ENCODE results near the gene TIMM29. TPM values are rescaled to one million over a fixed set of nuclear protein-coding genes. Genes with fewer than 3 reads are reported as not detected.

TIMM29 gene
- total and polyA plus RNA-seq, 2 of the 13 experiments (the other 11 are each of a cell fraction or from before 2014, with no cell fraction given): 7.1 to 33.8 TPM

DNA sequence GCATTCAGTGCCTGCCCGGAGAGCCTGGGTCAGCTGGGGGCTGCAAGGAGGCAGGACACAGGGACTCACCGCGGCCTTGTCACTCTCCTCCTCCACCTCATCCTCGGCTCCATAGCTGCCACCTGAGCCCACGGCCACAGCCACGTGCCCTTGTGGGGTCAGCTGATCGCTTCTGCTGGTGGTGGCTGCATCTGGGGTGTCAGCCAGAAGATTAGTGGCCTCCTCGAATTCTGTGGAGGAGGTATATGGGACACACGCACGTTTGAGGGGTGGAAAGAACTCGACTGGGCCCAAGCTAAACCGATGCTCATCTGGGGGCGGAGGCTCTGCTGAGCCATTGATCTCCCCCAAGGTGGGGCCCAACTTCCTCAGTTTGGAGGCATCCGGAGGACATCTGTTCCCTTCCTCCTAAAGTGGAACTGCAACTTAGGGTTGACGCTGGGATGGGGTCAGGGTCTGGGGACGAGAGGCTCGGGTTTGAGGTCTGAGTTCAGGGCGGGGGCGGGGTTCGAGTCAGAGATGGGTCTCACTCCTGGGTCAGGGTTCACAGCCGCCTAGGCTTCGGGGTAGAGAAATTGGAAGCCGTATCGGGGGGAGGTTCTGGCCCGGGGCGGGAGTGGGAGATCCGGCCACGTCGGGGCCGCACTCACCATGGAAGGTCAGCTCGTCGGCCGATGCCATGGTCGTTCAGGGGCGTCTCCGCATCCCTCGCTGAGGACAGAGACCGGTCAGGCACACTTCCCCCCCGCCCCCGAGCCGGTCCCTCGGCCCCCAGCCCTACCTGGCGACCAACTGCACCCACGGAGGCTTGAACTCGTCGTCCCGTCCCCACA lies 665 bp upstream of the TIMM29 start:
- H3K4me3 ChIP-seq (replicated peaks in 1 of 3; ENCODE audit: insufficient read depth in 1 of 3, low read depth in 2 of 3, low read length in 3 of 3): peak overlapping the region; percentile 90 to 99 (median 96)
- DNase-seq (ENCODE audit: low spot score) (no peak), FAIRE-seq (no peak), ATAC-seq (peak; percentile 50)
- ChIA-PET POLR2A (interaction anchor here (0.6 to 1.3 kb wide), 3 partner anchors 9 to 59 kb away, joined by 3 read pairs; no protein-coding TSS in a partner anchor), CTCF (ENCODE audit: low intra/inter-chr PET ratio, low total read pairs) (no interaction called here)
- intact Hi-C loops (cut with micrococcal nuclease; ENCODE audit: unreplicated experiment): loop anchor here (10.0 kb wide), 1 partner anchor 53 kb away; the partner anchor contains the start of gene CARM1
- H3K4me2 ChIP-seq (ENCODE audit: low read depth, low read length): peak overlapping the region; percentile 77
- peaks cover 24% of the 10 kb centered on the region for H3K4me1 ChIP-seq (ENCODE audit: insufficient read depth, low read length)
- no peaks in the 10 kb centered on the region; a peak in 1 of 5 replicates for H3K27me3 ChIP-seq (ENCODE audit: control insufficient read depth in 1 of 2, insufficient read depth in 2 of 2, low read length in 2 of 2)
- in situ Hi-C loops (cut with HindIII; ENCODE audit: extremely low pct_ligation_motif_present, low pct_unique_long_range_greater_than_20kb): no loop called here
- WGBS (ENCODE audit: low lambda C conversion rate): 0% methylated on average over 1 of the region's 47 CpGs
- TSS peak; percentile 63 for BruUV-seq (replicated peaks)
- no peak overlapping the region for H2AFZ ChIP-seq (ENCODE audit: low read length)
- peak overlapping the region; percentile 83 for H3K27ac ChIP-seq (ENCODE audit: extremely low read length, insufficient read depth, low read length)
- H3K79me2 ChIP-seq (ENCODE audit: insufficient read depth, low read length): peaks cover 31% of the 10 kb centered on the region
- peaks cover 11 to 17% of the 10 kb centered on the region in 2 experiments; a peak in 4 of 5 replicates for H3K36me3 ChIP-seq (replicated peaks in 1 of 2; ENCODE audit: control insufficient read depth in 1 of 2, insufficient read depth in 2 of 2, low read length in 2 of 2)
- no peaks in the 10 kb centered on the region for H3K9me3 ChIP-seq (ENCODE audit: low read length)
- no peaks in the 10 kb centered on the region for H4K20me1 ChIP-seq (ENCODE audit: insufficient read depth, low read length)
- peak overlapping the region; percentile 93 for H3K9ac ChIP-seq (ENCODE audit: insufficient read depth, low read depth, low read length)
- TF ChIP-seq KDM1A (CRISPR knock-in tag; IDR thresholded peaks at IDR 0.05): no peak
- TF ChIP-seq MYC (CRISPR knock-in tag; IDR thresholded peaks at IDR 0.05; ENCODE audit: borderline replicate concordance): no peak
- no peak for TF ChIP-seq HNF4A (CRISPR knock-in tag; IDR thresholded peaks at IDR 0.05)
- TF ChIP-seq RCOR2 (CRISPR knock-in tag; IDR thresholded peaks at IDR 0.05): no peak
- no peak for TF ChIP-seq FOXM1 (CRISPR knock-in tag; IDR thresholded peaks at IDR 0.05)
- TF ChIP-seq, protein P1, sequence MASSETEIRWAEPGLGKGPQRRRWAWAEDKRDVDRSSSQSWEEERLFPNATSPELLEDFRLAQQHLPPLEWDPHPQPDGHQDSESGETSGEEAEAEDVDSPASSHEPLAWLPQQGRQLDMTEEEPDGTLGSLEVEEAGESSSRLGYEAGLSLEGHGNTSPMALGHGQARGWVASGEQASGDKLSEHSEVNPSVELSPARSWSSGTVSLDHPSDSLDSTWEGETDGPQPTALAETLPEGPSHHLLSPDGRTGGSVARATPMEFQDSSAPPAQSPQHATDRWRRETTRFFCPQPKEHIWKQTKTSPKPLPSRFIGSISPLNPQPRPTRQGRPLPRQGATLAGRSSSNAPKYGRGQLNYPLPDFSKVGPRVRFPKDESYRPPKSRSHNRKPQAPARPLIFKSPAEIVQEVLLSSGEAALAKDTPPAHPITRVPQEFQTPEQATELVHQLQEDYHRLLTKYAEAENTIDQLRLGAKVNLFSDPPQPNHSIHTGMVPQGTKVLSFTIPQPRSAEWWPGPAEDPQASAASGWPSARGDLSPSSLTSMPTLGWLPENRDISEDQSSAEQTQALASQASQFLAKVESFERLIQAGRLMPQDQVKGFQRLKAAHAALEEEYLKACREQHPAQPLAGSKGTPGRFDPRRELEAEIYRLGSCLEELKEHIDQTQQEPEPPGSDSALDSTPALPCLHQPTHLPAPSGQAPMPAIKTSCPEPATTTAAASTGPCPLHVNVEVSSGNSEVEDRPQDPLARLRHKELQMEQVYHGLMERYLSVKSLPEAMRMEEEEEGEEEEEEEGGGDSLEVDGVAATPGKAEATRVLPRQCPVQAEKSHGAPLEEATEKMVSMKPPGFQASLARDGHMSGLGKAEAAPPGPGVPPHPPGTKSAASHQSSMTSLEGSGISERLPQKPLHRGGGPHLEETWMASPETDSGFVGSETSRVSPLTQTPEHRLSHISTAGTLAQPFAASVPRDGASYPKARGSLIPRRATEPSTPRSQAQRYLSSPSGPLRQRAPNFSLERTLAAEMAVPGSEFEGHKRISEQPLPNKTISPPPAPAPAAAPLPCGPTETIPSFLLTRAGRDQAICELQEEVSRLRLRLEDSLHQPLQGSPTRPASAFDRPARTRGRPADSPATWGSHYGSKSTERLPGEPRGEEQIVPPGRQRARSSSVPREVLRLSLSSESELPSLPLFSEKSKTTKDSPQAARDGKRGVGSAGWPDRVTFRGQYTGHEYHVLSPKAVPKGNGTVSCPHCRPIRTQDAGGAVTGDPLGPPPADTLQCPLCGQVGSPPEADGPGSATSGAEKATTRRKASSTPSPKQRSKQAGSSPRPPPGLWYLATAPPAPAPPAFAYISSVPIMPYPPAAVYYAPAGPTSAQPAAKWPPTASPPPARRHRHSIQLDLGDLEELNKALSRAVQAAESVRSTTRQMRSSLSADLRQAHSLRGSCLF (CRISPR knock-in tag; IDR thresholded peaks at IDR 0.05; ENCODE audit: borderline replicate concordance): no peak
- no peak for TF ChIP-seq CC2D1A (CRISPR knock-in tag; IDR thresholded peaks at IDR 0.05)
- no peak for TF ChIP-seq PCBP1 (IDR thresholded peaks at IDR 0.05; ENCODE audit: borderline replicate concordance, low read depth, low read length)
- TF ChIP-seq MAFK (conservative IDR thresholded peaks at IDR 0.05 in 1 of 2, IDR thresholded peaks at IDR 0.05 in 1 of 2; ENCODE audit: low read length in 2 of 2): no peak
- TF ChIP-seq HMGA1 (CRISPR knock-in tag; conservative IDR thresholded peaks at IDR 0.05): no peak
- no peak for TF ChIP-seq NR1H2 (CRISPR knock-in tag; IDR thresholded peaks at IDR 0.05; ENCODE audit: borderline replicate concordance, low read depth)
- TF ChIP-seq, protein P2, sequence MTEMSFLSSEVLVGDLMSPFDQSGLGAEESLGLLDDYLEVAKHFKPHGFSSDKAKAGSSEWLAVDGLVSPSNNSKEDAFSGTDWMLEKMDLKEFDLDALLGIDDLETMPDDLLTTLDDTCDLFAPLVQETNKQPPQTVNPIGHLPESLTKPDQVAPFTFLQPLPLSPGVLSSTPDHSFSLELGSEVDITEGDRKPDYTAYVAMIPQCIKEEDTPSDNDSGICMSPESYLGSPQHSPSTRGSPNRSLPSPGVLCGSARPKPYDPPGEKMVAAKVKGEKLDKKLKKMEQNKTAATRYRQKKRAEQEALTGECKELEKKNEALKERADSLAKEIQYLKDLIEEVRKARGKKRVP (CRISPR knock-in tag; IDR thresholded peaks at IDR 0.05): no peak
- TF ChIP-seq FOSL2 (CRISPR knock-in tag; IDR thresholded peaks at IDR 0.05): no peak
- TF ChIP-seq KMT2A (CRISPR knock-in tag; IDR thresholded peaks at IDR 0.05): no peak
- TF ChIP-seq, protein P3, sequence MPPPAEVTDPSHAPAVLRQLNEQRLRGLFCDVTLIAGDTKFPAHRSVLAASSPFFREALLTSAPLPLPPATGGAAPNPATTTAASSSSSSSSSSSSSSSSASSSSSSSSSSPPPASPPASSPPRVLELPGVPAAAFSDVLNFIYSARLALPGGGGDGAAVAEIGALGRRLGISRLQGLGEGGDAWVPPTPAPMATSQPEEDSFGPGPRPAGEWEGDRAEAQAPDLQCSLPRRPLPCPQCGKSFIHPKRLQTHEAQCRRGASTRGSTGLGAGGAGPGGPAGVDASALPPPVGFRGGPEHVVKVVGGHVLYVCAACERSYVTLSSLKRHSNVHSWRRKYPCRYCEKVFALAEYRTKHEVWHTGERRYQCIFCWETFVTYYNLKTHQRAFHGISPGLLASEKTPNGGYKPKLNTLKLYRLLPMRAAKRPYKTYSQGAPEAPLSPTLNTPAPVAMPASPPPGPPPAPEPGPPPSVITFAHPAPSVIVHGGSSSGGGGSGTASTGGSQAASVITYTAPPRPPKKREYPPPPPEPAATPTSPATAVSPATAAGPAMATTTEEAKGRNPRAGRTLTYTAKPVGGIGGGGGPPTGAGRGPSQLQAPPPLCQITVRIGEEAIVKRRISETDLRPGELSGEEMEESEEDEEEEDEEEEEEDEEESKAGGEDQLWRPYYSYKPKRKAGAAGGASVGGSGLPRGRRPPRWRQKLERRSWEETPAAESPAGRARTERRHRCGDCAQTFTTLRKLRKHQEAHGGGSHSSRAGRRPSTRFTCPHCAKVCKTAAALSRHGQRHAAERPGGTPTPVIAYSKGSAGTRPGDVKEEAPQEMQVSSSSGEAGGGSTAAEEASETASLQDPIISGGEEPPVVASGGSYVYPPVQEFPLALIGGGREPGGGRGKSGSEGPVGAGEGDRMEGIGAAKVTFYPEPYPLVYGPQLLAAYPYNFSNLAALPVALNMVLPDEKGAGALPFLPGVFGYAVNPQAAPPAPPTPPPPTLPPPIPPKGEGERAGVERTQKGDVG (CRISPR knock-in tag; IDR thresholded peaks at IDR 0.05; ENCODE audit: borderline replicate concordance): 0 out of 2 replicates have a peak, but pooled peaks have one; percentile 29

All from HepG2 (cell line).